ENCODE measurements around the gene DNAJC10.
"Not testable (repeated sequence)": the region's sequence is repeated elsewhere in the genome, so short reads cannot be mapped to it uniquely, and the experiment has no call there.

The DNAJC10 gene

GRCh38 chr2:182715892-182716649 lies at the start of gene DNAJC10:
Gene DNAJC10, plus strand, starts transcription at chr2:182716257. Its CDS starts 1,830 bp downstream, at chr2:182718087.
- peak; percentile 67 for DNase-seq

GRCh38 chr2:182666674-182667314 lies 49.3 kb upstream of the DNAJC10 start:
- DNase-seq = no peak

GRCh38 chr2:182667315-182667695 lies 48.8 kb upstream of the DNAJC10 start:
- no peak for DNase-seq

DNA sequence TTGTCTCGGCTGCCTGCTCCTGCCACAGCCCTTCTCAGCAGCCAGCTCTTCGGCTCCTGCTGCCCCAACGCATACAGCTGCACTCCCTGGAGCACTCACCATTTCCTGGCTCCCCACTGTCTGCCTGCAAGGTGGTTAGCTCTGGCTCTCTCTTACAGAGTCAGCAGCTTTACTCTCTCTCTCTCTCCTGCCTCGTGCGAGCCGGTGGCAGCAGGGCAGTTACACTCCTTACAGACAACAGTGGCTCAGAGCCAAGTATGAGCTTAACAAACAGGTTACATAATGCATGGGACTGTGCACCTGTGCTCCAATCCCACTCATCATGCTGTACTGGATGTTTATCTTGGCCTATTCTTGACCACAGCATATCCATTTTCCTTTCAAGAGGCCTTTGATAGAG lies 47.4 kb upstream of the DNAJC10 start:
- no peak for DNase-seq

- no peak for DNase-seq
Observed at GRCh38 chr2:182672466-182673165, 43.4 kb upstream of the DNAJC10 start.

DNA sequence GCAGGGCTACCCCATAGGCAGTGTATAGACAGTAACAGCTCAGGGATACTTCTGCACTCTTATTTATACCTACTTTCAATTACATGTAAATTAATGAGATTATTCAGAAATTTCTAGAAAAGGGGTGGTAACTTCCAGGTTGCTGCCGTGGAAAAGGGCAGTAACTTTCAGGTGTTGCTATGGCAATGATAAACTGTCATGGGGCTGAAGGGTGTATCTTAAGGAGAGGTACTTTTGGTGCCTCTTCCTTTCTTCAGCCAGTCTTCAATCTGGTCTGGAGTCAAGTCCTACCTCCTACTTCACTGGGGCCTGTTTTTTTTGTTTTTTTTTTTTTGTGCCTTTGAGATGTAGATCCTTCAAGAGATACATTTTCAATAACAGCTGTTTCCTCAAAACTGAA lies 35.2 kb upstream of the DNAJC10 start:
- DNase-seq = no peak

DNA sequence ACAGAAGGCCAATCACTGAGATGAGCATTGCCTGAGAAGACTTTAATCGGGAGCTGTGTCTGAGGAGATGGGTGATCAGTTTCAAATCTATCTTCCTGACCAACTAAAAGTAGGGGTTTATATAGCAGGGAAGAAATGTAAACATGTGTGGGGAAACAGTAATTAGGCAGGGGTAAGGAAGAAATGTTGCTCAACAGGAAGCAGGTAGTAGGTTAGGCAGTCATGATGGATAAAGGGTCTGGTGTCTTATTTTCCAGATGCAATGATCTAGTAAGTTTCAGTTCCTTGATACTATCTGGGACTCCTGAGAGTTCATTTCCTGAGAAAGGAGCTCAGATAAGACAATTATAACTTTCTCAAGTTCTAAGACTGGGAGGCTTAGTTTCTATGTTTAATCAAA lies 33.8 kb upstream of the DNAJC10 start:
- no peak for DNase-seq

DNA sequence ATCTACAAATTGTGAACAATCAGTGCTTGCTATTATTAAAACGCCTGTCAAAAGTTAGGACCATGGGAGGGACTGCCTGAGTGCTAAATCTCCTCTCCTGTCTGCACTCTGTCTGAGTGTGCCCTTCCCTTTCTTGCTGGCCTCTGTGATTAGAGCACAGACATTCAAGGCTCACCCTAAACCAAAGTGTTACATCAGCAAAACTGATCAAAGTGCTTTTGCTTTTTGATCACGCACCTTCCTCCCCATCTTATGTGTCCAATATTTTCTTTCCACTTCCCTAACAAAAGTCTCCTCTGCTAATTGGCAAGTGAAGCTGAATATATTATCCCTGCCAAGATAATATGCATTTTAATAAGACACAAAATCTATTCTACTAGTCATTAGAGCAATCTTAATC lies 30.5 kb upstream of the DNAJC10 start:
- no peak for DNase-seq

GRCh38 chr2:182686763-182687162 lies 29.3 kb upstream of the DNAJC10 start:
- DNase-seq = not testable (repeated sequence)

DNA sequence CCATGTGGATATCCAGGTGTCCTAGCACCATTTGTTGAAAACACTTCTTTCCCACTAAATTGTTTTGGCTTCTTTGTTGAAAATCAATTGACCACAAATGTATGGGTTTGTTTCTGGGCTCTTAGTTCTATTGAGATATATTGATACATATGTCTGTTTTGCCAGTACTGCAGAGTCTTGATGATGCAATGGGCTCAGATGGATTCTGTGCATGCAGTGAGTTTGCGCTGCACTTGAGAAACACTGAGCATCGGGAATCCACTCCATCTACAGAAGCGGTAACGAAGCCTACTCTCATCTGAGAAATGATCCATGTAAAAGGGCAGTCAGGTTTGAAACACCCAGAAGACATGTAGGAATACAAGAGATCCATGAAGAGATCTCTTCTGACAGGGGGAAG lies 21.9 kb upstream of the DNAJC10 start:
- DNase-seq = no peak

- DNase-seq = no peak
Observed at GRCh38 chr2:182695776-182696175, 20.3 kb upstream of the DNAJC10 start.

- no peak for DNase-seq
Observed at GRCh38 chr2:182698671-182699070, 17.4 kb upstream of the DNAJC10 start.

DNA sequence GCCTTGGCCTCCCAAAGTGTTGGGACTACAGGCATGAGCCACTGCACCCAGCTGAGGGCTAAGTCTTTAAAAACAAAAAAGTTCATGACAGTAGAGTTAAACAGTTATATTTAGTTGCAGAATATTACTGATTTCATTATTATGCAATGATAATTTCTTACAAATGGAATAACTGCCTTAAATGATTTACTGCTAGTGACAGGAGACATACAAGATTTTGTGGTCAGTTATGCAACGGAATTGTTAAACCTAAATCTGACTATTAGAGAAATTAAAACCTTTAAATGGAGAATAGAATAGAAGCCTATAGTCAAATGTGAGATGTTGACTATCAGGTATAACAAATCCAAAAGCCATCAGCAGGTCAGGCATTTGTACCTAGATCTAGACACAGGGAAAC lies 10.3 kb upstream of the DNAJC10 start:
- no peak for DNase-seq

GRCh38 chr2:182706751-182707150 lies 9.3 kb upstream of the DNAJC10 start:
- DNase-seq = no peak

GRCh38 chr2:182713601-182714000 lies 2.5 kb upstream of the DNAJC10 start:
- no peak for DNase-seq

GRCh38 chr2:182715121-182715891 lies 751 bp upstream of the DNAJC10 start:
- DNase-seq = no peak

GRCh38 chr2:182716650-182716979 lies 558 bp downstream of the DNAJC10 start:
- no peak for DNase-seq

GRCh38 chr2:182717416-182717815 lies 1.4 kb downstream of the DNAJC10 start:
- DNase-seq = no peak

DNA sequence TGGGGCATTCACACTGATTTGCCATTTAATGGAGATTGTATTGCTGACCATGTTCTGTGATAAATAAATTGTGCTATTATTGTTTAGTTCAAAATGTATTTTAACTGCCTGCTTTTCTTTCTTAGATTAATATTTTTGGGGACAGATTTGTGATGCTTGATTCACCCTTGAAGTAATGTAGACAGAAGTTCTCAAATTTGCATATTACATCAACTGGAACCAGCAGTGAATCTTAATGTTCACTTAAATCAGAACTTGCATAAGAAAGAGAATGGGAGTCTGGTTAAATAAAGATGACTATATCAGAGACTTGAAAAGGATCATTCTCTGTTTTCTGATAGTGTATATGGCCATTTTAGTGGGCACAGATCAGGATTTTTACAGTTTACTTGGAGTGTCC lies 1.8 kb downstream of the DNAJC10 start:
- no peak for DNase-seq

DNA sequence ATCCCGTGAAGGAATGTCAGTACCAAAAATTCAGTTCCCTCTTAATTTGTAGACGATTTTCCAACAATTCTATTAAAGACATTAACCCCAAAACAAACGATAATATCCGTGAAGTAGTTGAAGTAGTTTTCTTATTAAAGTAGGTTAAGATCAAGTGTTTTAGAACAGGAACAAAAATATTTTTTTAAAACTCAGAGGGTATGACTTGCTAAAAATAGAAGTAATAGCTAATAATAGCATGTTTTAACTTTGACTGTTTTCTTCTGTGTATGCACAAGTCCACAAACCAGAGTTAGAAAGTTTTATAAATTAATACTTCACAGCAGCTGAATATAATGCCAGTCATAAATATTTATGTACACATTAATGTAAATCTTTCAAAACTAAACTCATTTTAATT lies 2.4 kb downstream of the DNAJC10 start:
- DNase-seq = no peak

GRCh38 chr2:182719116-182719515 lies 3.1 kb downstream of the DNAJC10 start:
- not testable (repeated sequence) for DNase-seq

- DNase-seq = no peak
Observed at GRCh38 chr2:182724656-182725055, 8.6 kb downstream of the DNAJC10 start.

DNA sequence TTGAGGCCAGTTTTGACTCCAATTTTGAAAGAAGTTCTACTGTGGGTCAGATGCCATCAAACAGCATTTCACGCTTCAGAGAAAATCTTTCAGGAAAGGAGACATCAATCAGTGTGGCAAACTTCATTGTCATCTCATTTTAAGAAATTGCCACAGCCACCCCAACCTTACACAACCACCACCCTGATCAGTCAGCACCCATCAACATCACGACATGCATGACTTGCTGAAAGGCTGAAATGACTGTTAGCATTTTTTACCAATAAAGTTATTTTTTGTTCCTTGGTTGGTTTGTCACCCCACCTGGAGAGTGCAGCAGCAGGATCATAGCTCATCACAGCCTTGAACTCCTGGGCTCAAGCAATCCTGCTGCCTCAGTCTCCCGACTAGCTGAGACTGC lies 10.4 kb downstream of the DNAJC10 start:
- DNase-seq = no peak
